ENCODE measurements around the gene CBL. TPM values are rescaled to one million over a fixed set of nuclear protein-coding genes. Genes with fewer than 3 reads are reported as not detected.
"Not testable (repeated sequence)": the region's sequence is repeated elsewhere in the genome, so short reads cannot be mapped to it uniquely, and the experiment has no call there.

CBL gene
- total RNA-seq, 1 donor: 11.4 TPM

DNA sequence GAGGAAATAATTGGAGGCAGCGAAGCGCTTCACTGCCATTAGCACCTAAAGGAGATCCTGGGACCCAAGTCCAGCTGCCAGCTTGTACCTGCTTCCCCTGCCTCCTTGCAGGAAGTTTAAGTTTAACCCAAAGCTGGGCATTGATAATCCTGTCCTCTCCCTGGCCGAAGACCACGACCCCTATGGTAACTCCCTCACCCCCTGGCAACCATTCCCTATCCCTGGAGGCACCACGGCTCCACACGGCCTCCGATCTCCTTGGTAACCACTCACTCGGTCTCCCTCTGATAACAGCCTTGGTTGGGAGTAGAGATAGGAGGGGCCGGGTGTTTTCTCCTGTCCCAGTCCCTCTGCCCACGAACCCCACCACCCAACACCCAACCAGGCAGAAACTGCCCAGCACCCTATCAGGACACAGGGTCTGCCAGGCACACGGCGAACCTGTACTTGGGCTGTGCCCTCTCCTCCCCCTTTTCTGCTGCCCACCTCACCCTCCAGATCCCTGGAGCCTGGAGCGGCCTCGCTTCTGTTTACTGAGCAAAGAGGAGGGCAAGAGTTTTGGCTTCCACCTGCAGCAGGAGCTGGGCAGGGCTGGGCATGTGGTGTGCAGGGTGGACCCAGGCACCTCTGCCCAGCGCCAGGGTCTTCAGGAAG is 20.0 kb upstream of the CBL start:
- no peak overlapping the region for H3K4me3 ChIP-seq (ENCODE audit: low read depth, low read length)
- no peak for DNase-seq (ENCODE audit: low read depth)
- TF ChIP-seq, protein P1, sequence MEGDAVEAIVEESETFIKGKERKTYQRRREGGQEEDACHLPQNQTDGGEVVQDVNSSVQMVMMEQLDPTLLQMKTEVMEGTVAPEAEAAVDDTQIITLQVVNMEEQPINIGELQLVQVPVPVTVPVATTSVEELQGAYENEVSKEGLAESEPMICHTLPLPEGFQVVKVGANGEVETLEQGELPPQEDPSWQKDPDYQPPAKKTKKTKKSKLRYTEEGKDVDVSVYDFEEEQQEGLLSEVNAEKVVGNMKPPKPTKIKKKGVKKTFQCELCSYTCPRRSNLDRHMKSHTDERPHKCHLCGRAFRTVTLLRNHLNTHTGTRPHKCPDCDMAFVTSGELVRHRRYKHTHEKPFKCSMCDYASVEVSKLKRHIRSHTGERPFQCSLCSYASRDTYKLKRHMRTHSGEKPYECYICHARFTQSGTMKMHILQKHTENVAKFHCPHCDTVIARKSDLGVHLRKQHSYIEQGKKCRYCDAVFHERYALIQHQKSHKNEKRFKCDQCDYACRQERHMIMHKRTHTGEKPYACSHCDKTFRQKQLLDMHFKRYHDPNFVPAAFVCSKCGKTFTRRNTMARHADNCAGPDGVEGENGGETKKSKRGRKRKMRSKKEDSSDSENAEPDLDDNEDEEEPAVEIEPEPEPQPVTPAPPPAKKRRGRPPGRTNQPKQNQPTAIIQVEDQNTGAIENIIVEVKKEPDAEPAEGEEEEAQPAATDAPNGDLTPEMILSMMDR (IDR thresholded peaks at IDR 0.05; ENCODE audit: insufficient read depth, low read length): no peak

DNA sequence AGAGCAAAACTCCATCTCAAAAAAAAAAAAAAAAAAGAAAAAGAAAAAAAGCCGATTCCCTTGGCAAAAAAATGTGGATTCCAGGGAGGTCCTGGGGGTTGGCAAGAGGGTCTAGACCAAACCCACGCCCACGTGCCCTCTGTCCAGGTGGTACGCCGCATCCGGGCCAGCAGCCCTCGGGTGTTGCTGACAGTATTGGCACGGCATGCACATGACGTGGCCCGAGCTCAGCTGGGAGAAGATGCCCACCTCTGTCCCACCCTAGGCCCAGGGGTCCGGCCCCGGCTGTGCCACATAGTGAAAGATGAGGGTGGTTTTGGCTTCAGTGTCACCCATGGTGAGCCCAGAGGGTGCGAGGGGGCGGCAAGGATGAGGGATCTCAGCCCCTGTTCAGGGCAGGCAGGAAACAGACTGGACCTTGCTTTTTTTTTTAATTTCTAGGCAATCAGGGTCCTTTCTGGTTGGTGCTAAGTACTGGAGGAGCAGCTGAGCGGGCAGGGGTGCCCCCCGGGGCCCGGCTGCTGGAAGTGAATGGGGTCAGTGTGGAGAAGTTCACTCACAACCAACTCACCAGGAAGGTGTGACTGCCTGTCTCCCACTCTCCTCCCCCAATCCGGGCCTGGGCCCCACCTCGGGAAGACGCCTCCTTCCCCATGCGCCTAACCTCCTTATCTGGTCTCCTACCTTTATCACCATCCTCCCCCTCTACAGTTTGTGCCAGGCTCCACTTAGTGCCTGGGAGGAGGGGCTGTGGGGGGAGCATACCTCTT is 18.8 kb upstream of the CBL start:
- TF ChIP-seq, protein P1 (IDR thresholded peaks at IDR 0.05; ENCODE audit: insufficient read depth, low read length): no peak
- DNase-seq (ENCODE audit: low read depth): no peak
- no peak overlapping the region for H3K4me3 ChIP-seq (ENCODE audit: low read depth, low read length)

DNA sequence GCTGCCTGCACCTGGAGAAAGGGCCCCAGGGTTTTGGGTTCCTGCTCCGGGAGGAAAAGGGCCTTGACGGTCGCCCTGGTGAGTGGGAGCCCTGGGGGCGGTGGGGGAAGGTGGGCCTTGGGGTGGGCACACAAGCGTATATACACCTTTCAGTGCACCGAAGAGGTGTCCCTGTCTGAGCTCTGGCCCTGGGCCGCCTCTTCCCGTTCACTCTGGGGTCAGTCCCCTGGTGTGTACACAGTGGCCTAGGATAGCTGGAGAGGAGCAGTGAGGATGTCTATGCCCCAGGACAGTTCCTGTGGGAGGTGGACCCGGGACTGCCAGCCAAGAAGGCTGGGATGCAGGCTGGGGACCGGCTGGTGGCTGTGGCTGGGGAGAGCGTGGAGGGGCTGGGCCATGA is 18.1 kb upstream of the CBL start:
- TF ChIP-seq, protein P1 (IDR thresholded peaks at IDR 0.05; ENCODE audit: insufficient read depth, low read length): no peak
- H3K4me3 ChIP-seq (ENCODE audit: low read depth, low read length): no peak overlapping the region
- DNase-seq (ENCODE audit: low read depth): no peak

DNA sequence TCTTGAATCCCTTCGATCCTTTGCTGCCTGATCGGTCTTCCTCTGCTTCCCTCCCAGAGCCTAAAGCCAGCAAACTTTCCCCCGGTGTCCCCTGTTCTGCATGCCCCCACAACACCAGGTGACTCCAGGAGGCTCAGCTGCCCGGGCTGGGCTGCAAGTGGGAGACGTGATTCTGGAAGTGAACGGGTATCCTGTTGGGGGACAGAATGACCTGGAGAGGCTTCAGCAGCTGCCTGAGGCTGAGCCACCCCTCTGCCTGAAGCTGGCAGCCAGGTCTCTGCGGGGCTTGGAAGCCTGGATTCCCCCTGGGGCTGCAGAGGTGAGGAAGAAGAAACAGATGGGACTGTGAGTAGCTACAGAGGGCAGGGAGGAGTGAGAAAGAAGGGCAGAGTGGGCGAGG is 17.3 kb upstream of the CBL start:
- no peak for DNase-seq (ENCODE audit: low read depth)
- no peak overlapping the region for H3K4me3 ChIP-seq (ENCODE audit: low read depth, low read length)
- TF ChIP-seq, protein P1 (IDR thresholded peaks at IDR 0.05; ENCODE audit: insufficient read depth, low read length): no peak

DNA sequence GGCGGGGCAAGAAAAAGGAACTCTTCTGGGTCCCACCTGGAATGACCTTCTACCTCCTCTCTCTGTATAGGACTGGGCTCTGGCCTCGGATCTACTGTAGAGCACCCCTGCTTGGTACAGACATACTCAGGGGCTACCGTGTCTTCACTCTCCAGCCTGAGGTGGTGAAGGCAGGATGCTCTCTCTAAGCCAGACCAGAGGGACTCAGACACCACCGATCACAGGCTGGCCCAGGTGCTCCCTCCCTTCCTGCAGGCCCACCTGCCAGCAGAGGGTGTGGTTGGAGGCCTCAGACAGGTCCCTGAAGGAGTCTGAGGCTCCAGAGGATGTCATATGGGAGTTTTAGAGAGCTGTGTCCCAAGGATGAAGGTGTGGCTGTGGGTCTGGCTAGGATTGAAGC is 16.7 kb upstream of the CBL start:
- H3K4me3 ChIP-seq (ENCODE audit: low read depth, low read length): no peak overlapping the region
- DNase-seq (ENCODE audit: low read depth): no peak
- TF ChIP-seq, protein P1 (IDR thresholded peaks at IDR 0.05; ENCODE audit: insufficient read depth, low read length): no peak

DNA sequence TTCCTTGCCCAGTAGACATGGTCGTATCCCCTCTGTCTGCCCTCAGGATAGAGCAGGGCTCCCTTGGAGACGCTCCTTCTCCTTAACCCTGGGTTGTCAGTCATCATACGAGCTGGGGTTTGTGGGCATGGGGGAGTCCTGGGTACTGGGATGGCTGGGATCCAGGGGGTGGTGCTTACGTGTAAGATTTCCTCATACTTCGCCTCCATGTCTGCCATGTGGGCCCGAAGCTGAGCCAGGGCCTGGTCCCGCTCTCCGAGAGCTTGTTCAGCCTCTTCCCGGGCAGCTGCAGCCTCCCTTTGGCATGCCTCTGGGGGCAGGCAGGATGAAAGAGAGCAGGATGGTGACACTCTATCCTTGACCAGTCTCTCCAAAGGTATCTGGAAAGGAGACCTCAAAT is 15.6 kb upstream of the CBL start:
- TF ChIP-seq, protein P1 (IDR thresholded peaks at IDR 0.05; ENCODE audit: insufficient read depth, low read length): no peak
- no peak for DNase-seq (ENCODE audit: low read depth)
- H3K4me3 ChIP-seq (ENCODE audit: low read depth, low read length): no peak overlapping the region

DNA sequence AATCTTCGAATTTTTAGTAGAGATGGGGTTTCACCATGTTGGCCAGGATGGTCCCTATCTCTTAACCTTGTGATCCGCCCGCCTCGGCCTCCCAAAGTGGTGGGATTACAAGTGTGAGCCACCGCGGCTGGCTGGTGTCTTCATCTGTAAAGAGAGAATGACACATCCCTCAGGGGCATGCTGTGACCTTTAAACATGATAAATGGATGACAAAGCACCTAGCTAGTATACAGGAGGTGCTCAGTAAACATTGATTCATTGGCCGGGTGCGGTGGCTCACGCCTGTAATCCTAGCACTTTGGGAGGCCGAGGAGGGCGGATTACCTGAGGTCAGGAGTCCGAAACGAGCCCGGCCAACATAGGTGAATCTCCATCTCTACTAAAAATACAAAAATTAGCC is 14.9 kb upstream of the CBL start:
- DNase-seq (ENCODE audit: low read depth); H3K4me3 ChIP-seq (ENCODE audit: low read depth, low read length): not testable (repeated sequence)

Data from fibroblast of the aortic adventitia (primary cell).